Measurements from ENCODE around the gene HK2. TPM values are rescaled to one million over a fixed set of nuclear protein-coding genes. Genes with fewer than 3 reads are reported as not detected.
A peak's percentile ranks its signal among the peaks of the same experiment; 100 is the strongest.
"Not testable (repeated sequence)": the region's sequence is repeated elsewhere in the genome, so short reads cannot be mapped to it uniquely, and the experiment has no call there.

The HK2 gene
- total and polyA plus RNA-seq, 8 donors = 0.47 to 8.6 (median 2.9) TPM

- DNase-seq (no peak), ATAC-seq (no peak), FAIRE-seq (no peak)
- TF ChIP-seq CTCF (IDR thresholded peaks at IDR 0.05) = no peak
- Histone ChIP-seq H3K36me3 (no peaks in the 10 kb centered on the region), H3K9me3 (no peaks in the 10 kb centered on the region), H3K4me1 (peaks cover 0 to 17% (median 4%) of the 10 kb centered on the region in 3 donors), H3K27me3 (no peaks in the 10 kb centered on the region), H3K4me3 (no peak overlapping the region), H3K27ac (no peak overlapping the region)
- 74 to 75% methylated on average over 8 of the region's 8 CpGs for WGBS, 2 donors
- intact Hi-C loops (cut with DNase I) = no loop called here
Measured at GRCh38 chr2:74851191-74851566, 17.3 kb downstream of the HK2 start.

GRCh38 chr2:74853360-74853759 is 19.4 kb downstream of the HK2 start:
- DNase-seq; H3K27ac ChIP-seq; H3K27me3 ChIP-seq; ATAC-seq; H3K4me3 ChIP-seq; FAIRE-seq; H3K36me3 ChIP-seq; H3K9me3 ChIP-seq; intact Hi-C loops (cut with DNase I): not testable (repeated sequence)
- 95% methylated on average over 8 of the region's 8 CpGs for WGBS, 2 donors
- H3K4me1 ChIP-seq = peaks cover 0 to 23% (median 9%) of the 10 kb centered on the region in 3 donors

- H3K9me3 ChIP-seq = no peaks in the 10 kb centered on the region
- DNase-seq = no peak
- 95 to 99% methylated on average over 4 of the region's 4 CpGs for WGBS, 2 donors
- no peak overlapping the region for H3K27ac ChIP-seq
- no peak for TF ChIP-seq CTCF (IDR thresholded peaks at IDR 0.05)
- ATAC-seq = no peak
- intact Hi-C loops (cut with DNase I) = no loop called here
- no peaks in the 10 kb centered on the region for H3K27me3 ChIP-seq
- no peak for FAIRE-seq
- H3K36me3 ChIP-seq = no peaks in the 10 kb centered on the region
- no peak overlapping the region for H3K4me3 ChIP-seq
- H3K4me1 ChIP-seq = peaks cover 0 to 19% (median 9%) of the 10 kb centered on the region in 3 donors
Measured at GRCh38 chr2:74854401-74854800, 20.5 kb downstream of the HK2 start.

- DNase-seq; H3K27me3 ChIP-seq; H3K4me3 ChIP-seq; H3K9me3 ChIP-seq; FAIRE-seq; intact Hi-C loops (cut with DNase I); ATAC-seq; H3K36me3 ChIP-seq; H3K27ac ChIP-seq: not testable (repeated sequence)
- peaks cover 0 to 11% (median 5%) of the 10 kb centered on the region in 3 donors for H3K4me1 ChIP-seq
- 95% methylated on average over 16 of the region's 16 CpGs for WGBS, 2 donors
Measured at GRCh38 chr2:74855114-74855707, 21.3 kb downstream of the HK2 start.

- intact Hi-C loops (cut with DNase I) = no loop called here
- H3K4me1 ChIP-seq = peaks cover 0 to 10% (median 5%) of the 10 kb centered on the region in 3 donors
- DNase-seq = no peak
Measured at GRCh38 chr2:74856004-74856578, 22.2 kb downstream of the HK2 start.

More at GRCh38 chr2:74856004-74856578, 22.2 kb downstream of the HK2 start:
- Histone ChIP-seq H3K4me3 (no peak overlapping the region), H3K27ac (peak overlapping the region in 1 of 4 donors; percentile 27), H3K27me3 (no peaks in the 10 kb centered on the region), H3K9me3 (no peaks in the 10 kb centered on the region), H3K36me3 (no peaks in the 10 kb centered on the region)
- TF ChIP-seq CTCF (IDR thresholded peaks at IDR 0.05) = no peak
- ATAC-seq (peak in 3 of 4 donors; percentile 46 to 91 (median 53)), FAIRE-seq (no peak)
- WGBS, 2 donors = 49% methylated on average over 10 of the region's 10 CpGs
